Neural progenitor cell (in vitro differentiated cells): ENCODE data around the gene DDN.

Experiments used
- CTCF ChIP-seq: fragments of 200-600 bp; sonication (generic); IDR thresholded peaks from 2 replicates; pipeline ENCODE4 v1.5.1; 2017; ENCODE audit warnings: antibody characterized with exemption, mild to moderate bottlenecking
- EZH2 ChIP-seq: fragments of 200-600 bp; sonication (generic); IDR thresholded peaks from 2 replicates; pipeline ENCODE4 v1.6.1; 2017; ENCODE audit warnings: antibody characterized with exemption, mild to moderate bottlenecking, moderate library complexity

- TF ChIP-seq CTCF, result peak; percentile 77
- TF ChIP-seq EZH2, result no peak
Measured at GRCh38 chr12:49043856-49044258, 44.7 kb upstream of the DDN start.
